Measurements from ENCODE around the gene ARHGEF4.

Gene ARHGEF4

DNA sequence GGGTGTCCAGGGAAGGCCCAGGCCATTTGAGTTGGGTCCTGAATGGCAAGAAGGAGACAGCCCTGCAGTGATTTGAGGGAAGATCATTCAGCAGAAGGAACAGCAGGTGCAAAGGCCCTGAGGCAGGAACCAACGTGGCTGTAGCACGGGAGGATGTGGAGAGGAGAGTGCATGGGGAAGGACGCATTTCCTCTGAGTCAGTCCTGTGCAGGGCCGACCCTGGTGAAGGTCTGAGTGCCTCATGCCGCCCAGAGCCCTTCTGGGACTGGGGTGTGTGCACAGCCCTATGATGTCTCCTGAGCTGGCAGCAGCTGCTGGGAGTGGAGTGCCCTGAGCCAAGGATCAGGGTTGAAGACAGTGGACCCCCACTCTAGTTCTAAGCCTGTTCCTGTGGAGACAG is 17.9 kb upstream of the ARHGEF4 start:
- no peak for DNase-seq

DNA sequence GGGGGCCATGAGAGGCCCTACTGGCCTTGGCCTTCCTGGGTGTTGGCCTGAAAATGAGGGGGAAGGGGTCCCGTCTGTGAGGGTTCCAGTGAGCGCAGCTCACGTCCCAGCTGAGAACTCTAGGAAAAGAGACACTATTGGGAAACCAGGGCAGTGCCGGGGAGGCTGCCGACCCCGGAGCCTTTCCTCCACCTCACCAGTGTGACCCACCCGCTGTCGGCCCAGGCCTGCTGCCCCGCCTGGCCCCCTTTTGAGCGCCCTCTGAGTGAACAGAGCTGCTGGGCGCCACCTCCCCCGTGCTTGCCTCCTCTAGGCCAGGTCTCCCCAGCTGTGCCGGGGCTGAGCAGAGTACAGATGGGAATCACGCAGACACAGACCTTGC is 17.5 kb upstream of the ARHGEF4 start:
- DNase-seq, result no peak

DNA sequence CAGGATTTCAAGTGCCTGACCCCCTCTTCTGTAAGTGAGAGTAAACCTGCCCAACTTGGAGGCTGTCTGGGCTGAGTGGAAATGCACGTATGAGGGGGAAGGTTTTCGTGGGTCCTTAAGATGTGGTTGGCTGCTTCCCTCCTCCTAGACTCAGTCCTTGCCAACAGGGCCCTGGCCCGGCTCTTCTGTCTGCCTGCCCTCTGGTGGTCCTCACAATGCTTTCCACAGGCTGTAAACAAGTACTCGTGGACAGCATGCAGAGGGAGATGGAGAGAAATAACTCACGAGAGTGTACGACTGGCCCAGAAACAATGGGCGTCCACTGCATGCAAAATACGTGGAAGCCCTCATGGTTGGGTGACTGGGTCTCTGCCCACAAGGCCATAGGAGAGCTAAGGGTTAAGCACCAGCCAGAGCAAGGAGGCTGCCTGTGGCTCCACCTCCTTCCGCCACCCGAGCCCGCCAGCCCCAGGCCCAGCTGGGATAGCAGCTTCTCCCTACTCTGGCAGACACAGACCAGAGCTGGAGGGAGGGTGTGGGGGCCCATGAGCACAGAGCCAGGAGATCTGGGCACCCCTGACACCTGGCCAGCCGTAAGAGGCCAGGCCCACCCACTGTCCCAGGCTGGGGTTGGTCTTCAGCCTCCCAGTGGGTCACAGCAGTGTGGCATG is 17.0 kb upstream of the ARHGEF4 start:
- DNase-seq, result peak; percentile 88

DNA sequence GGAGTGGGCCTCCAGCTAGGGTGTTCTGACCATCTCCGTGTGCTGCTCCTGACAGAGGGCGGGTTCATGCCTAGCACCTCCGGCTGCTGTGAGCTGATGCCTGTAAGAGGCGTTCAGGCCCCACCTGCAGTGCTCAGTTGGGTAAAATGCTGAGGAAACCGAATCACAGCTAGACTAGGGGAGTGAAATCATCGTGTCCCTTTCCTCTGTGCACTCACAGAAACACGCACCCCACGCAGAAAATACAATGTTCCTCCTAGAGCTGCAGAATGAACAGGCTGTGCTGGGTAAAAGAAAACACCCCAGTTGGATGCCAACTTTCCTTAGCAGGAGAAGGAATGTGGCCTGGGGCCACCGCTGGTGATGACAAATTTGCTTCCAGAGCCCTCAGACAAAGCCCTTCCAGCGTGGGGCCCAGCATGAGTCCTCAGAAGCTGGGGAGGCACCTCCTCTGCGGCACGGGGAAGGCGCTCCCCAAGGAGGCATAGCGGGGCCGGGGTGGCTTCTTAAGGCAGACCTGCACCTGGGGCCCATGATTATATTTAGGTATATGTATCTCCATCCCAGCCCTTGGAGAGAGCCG is 16.3 kb upstream of the ARHGEF4 start:
- DNase-seq, result no peak

DNA sequence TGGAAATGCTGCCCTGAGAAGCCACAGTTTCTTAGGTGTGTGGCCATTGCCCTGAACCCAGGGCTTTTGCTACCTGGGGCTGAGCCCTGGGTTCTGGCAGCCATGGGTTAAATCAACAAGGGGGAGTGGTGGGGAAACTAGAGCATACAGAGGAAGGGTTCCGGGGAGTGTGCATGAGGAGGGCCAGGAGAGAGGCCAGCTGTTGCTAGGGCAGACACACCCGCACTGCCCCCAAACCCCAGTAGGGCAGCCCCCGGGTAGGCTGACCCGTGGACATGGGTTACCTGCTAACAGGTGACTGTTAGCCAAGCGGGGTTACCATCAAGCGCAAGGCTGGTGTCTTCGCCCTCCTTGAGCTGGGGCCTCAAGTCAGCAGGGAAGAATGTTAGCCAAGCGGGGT is 14.8 kb upstream of the ARHGEF4 start:
- DNase-seq, result no peak

DNA sequence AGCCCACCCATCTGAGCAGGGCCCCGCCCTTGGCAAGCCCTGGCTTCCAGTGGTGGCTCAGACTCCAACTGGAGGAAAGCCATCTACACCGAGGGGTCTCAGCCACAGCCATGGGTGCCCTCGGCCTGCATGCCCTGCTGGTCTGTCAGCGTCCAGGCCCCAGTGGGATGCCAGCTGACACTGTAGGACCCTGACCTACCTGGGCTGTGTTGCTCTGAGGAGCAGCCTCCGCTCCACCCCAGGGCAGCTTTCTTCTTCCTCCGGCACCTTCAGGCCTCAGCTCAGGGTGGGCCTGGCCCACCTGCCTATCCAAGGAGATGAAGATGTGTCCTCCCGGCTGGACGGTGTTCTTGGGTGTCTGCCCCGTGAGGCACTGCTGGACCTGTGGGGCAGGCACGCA is 13.9 kb upstream of the ARHGEF4 start:
- DNase-seq, result no peak

DNA sequence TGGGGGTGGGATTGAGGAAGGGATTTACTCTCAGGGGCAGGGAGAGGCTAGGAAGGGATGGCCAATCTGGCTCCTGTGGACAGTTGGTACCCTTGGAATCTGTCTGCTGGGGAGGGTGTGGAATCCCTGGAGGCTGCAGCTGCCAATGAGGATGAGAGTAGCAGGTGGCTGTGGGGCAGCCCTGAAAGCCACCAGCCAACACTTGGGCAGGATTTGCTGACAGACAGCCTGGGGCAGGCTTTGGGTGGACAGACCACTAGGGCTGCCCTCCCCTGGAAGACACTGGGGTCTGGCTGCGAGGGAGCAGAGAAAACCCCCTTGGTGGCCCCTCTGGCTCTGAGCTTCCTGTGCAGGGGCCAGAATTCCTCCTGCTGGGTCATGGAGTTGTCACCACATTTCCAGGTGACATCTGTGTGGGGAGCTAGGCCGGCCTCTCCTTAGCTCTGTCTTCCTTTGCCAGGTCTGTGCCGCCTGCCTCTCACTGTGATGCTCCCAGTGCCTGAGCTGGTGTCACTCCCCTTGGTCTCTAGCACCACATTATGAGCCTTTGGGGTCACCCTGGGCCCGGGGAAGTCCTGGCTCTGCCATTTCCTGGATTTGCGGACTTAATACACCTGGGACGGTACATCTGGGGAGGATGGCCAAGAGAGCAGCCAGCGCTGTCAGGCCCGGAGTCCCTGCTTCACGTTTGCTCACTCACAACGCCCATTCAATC is 13.4 kb upstream of the ARHGEF4 start:
- DNase-seq, result no peak

DNA sequence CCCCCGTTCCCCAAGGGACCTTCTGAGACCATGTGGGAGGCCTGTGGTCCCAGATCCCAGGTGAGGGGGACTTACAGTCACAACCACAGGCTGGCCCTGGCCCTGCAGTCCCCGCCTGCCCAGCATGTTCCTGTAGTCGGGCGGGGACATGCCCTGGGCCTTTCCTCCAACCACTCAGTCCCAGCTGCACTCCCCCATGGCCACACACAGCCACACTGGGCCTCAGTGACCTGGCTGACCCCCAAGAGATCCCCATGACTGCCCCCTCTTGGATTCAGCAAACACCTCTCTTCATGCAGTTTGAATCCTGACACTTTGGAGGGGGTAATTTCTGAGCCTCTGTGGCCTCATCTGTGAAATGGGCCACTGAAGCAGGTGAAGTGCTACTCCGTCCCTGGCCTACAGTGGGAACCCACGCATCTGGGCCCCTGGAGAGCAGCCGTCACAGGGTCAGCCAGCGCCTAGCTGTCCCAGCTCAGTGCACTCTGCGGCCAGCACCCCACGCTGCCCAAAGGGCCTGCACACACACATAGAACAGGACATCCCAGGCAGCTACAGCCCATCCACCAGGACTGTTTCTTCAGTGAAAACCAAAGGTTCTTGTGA is 12.7 kb upstream of the ARHGEF4 start:
- DNase-seq, result no peak

DNA sequence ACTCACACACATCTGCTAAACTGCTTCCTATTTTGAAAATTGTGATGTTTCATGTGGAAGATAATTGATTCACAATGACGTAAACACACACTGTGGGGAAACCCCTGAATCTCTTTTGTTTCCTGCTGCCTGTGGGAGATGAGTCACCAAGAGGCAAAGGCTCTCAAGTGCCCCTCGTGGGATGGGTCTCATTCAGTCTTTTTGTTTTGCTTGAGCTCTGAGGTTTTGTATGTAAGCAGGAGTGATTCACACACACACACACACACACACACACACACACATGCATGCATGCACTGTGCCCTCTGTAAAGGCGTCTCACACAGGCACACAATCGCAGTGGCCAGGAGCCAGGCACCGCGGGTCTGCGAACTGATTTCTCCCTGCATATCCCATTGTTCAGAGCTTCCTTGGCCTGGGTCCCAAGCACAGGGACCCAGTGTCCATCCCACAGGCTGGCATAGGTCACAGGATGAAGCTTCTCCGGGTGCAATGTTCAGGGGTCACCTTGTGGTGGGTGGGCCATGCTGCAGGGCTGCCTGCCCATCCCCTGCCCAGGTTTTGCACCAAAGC is 12.1 kb upstream of the ARHGEF4 start:
- peak; percentile 83 for DNase-seq

DNA sequence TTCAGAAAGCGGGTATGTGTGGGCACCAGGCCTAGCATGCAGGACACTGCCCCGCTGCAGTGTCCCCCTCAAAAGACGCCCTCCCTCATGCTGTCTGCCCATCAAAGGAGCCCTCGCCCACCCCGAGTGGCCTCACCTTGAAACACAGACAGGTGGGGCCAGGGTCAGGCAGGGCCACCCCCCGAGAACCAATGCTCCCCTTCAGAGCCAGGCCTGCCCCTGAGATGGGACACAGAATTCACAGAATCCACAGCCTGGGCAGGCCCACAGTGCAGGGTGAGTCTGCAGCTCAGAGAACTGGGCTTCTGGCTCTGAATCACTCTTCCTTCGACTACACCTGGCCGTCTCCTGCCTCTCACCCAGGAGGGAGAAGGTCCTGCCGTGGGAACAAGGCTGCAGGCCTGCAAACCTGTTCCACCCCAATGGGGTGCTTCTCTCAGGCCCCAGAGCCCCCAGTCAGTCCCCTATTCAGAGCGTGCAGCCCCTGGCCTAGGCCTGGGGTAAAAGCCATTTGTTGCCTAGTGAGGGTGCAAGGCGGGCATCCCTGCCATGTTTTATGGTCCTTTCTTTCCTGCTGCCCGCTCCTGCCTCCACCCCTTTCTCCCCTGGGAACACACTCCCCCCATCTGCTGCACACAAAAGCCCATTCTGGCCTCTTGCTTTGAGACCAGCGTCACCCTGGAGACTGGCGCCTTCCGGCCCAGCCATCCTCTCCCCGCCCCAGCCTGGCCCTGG is 11.3 kb upstream of the ARHGEF4 start:
- DNase-seq, result peak; percentile 60

DNA sequence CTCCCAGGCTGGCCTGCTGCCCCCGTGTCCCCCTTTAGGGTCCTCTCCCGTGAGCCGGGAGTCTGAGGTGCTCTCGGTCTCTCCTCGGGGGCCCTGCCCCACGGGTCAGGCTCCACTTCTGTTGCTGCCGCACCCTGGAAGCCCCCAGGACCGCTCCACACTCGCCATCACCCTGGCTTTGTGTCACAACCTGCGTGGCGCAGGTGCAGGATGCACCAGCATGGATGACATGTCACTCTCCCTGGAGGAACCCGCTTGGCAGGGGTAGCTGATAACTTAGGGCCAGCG is 10.8 kb upstream of the ARHGEF4 start:
- DNase-seq, result peak; percentile 41

DNA sequence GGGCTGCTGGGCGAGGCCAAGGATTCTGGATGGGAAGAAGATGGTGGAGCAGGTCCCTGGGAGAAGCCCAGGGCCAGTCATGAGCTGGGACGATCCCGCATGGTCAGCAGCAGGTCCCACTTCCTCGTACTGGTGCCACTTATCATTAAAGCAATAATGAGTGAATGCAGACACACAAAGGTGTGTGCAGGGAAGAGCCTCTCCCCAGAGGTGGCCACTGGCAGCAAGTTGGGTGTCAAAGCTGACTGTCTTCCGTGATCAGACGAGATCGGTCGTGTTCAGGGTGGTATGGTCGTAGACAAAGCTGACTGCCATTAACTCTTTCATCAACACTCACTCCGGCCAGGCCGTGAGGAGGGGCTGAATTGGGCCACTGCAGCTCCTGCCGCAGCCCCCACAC is 10.3 kb upstream of the ARHGEF4 start:
- peak; percentile 42 for DNase-seq

DNA sequence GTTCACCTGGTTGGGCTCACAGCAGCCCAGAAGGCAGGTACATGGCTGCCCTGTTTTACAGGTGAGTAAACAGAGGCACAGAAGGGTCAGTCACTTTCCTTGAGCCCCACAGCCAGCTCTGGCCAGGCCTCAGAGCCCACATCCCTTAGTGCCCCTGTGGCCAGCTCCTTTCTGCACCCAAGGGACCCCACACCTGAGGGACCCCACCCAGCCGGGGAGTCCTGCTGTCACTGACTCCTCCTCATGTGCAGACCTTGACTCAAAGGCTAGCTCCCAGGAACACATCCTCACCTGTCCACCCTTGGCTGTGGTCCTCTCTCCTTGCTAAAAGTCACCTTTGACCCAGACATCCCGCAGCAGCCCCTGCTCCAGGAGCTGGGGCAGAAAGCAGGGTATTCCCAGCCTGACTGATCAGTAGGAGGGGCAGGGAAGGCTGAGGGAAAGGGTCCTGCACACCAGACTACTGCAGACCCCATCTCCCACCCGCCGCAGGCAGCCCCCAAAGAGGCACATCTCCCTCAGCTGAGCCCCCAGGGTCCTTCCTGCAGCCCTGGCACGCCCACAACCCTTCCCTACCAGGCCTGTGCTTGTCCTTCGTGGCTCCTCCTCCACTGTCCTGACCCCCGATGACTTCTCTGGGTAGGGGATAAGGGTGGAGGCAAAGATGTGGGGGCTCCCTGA is 9.8 kb upstream of the ARHGEF4 start:
- peak; percentile 71 for DNase-seq

DNA sequence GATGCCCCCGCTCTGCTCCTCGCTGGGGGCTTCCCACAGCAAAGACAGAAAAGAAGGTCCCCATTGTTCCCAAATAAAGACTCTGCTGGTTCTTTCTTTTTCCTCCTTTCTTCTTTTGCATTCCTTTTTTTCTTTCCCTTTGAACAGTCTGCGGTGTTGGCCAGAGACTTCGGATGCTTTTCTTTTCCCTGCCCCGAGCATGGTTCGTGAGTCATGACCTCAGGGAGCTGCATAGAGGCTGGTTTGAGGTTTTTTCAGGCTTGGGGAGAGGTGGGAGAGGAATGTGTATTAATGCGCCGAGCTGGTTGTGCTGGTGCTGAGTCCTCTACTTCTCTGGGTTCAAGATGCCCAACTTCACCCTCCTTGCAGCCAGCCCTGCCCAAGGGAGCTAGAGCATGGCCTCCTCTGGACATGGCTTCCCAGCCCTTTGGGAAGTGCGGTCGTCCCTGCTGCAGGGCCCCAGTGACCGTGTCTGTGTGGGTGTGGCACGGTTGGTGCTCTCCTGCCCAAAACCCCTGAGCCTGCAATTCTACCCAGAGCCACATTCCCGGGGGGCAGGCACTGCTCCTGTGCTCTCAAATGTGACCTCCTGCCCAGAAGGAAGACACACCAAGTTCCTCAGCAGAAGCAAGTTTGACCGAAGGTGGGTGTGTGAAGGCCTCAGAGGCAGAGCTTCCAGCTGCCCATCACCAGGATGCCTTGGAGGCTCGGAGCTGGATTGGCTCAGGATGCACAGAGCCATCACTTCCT is 9.0 kb upstream of the ARHGEF4 start:
- peak; percentile 90 for DNase-seq

DNA sequence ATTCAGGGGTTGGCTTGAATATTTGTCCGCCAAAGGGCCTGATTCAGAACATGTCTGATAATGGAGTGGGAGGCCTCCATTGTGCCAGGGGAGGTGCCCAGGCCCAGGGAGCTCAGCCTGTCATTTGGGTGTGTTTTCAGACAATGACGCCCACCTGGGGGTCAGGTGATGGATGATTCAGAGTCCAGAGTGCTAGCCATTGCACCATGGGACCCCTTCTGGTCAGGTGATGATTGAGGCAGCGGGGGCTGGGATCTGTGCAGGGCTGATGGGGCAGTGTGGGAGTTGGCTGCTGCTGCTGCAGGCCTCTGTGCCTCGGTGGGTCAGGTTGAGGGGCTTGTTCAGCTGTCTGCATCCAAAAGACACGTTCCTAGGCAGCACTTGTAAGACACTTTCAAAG is 8.3 kb upstream of the ARHGEF4 start:
- peak; percentile 58 for DNase-seq

DNA sequence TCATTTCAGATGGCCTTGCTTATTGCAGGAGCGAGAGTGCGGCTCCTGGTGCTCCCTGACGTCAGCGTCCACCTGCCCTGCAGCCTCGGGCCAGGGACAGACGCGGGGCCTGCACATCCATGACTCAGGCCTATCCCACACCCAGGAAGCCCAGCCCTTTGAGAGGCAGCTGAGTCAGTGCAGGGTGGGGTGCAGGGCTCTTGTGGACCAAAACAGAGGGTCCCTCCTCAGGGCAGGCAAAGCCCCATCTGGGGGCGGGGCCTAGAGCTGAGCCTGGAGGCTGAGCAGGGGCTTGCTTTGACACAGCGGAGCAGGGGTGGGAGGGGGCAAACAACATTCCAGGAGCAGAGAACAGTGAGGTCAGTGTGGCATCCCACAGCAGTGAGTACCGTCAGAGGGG is 7.7 kb upstream of the ARHGEF4 start:
- DNase-seq, result peak; percentile 95

DNA sequence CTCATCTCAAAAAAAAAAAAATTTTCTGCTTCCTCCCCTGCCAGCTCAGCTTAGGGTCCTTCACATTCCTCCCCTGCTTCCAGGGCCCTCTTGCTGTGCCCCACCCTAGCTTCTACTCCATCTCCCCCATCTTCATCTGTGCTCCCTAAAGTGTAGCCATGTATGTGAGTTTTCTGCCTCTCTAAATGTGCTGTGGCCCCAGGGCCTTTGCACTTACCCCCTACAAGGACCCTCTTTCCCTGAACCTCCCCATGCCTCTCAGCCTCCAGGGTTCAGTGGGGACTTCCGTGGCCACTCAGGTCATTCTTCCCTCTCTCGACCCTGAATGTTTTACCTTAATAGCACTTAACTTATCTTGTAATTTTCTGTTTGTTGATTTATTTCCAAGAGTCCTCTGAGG is 6.2 kb upstream of the ARHGEF4 start:
- no peak for DNase-seq

DNA sequence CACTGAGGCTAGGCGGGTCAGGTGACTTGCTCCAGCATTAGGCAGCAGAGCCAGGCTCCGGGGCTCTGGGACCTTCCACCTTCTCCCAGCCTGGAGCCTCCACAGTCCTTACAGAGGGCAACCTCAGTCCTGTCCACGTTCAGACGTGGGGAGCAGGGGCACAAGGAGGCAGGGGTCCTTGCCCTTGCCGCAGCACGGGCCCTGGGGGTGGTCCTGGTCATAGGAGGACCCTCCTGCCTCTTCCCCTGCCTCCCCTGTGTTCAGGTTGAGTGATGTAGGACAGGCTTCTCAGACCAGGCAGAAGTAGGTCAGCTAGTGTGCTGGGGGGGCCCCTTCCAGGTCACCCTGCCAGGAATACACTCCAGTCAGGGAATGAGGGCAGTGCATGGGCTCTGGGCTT is 5.4 kb upstream of the ARHGEF4 start:
- DNase-seq, result no peak

DNA sequence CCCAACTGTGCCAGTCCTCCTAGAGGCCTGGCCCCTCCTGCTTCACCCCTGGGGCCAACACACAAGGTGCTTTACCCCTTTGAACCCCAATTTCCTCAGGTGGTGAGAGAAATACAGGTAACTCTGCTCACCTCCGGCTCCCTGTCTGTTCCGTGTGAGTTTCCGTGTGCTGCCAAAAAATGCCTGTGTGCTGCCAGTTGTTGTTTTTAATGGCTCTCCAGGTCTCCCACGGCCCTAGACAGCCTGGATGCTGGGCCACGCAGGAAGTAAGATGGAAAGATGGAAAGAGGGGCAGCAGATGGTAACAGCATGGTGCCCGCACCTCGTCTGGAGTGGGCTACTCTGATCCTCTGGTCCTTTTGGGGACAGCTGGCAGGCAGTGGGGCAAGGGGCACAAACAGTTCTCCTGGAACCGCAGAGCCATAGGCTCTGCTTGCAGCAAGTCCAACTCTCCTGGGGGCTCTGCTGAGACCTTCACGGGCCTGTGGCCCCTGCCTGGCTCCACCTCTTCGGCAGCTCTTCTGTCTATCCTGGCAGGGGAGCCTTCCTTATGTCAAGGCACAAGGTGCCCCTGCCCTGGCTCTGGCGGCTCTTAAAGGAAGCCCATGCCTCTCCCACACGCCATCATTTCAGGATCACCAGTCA is 4.3 kb upstream of the ARHGEF4 start:
- DNase-seq, result no peak

DNA sequence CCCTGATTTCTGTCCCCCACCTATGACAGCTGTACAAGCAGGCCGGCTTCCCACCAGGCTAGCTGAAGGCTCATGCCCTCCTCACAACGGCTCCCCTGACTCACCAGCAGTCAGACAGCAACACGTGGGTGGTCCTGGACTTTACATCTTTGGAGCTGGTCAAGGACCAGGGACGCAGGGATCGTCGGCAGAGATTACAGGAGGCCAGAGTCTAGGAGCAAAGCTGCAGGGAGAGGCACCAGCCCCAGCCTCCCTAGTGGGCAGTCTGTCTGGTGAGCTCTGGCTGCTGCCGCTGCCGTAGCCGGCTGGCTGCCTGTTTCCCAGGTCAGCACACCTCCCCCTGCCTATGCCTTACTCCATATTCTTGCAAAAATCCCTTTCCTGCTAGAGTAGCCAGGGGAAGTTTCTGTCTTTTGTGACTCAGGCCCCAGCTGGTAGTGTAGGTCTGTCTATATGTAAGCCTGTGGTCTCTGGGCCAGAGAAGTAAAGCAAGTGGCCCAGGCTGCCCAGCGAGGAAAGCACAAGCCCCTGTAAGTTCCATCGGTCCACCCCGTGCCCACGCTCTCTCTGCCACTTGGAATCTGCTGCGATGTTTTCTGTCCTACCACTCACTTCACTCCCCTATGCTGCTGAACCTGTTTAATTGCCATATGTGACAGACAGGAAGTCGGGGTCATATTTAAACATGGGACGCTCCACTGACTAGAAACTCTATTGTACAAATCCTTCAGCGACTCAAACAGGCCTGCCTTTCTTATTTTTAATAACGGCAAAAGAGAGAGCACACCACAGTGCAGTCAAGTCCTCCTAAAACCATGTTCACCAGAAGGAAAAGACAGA is 2.4 kb upstream of the ARHGEF4 start:
- DNase-seq, result peak; percentile 90

Measured in islet precursor cell (in vitro differentiated cells).